GM13977 (cell line): ENCODE results near the gene ABCA2.

Experiments
- DNase-seq: peaks from one replicate; pipeline ENCODE4 v3.0.0; 2012; ENCODE audit warnings: low spot score
- CTCF ChIP-seq: IDR thresholded peaks from 2 replicates; pipeline ENCODE4 v1.5.1; 2012; ENCODE audit warnings: mild to moderate bottlenecking, control low read depth; ENCODE audit not compliant: insufficient read depth; ENCODE audit errors: extremely low read depth, missing control alignments
- in situ Hi-C: fragments of 300-500 bp; cut with MboI; formaldehyde crosslinking; loops from one replicate; pipeline ENCODE4 v1.12.0; 2022; ENCODE audit warnings: low sequenced_read_pairs, low pct_unique_long_range_greater_than_20kb, mixed read lengths, inconsistent platforms; ENCODE audit not compliant: unreplicated experiment

The ABCA2 gene

GRCh38 chr9:137030006-137030405, 2.0 kb upstream of the ABCA2 start:
- no peak for DNase-seq
- no peak for TF ChIP-seq CTCF
- in situ Hi-C loops = loop anchor here (10.0 kb wide), 1 partner anchor 255 kb away; no protein-coding TSS in a partner anchor

GRCh38 chr9:137029058-137029936, 1.3 kb upstream of the ABCA2 start:
- in situ Hi-C loops = no loop called here
- peak; percentile 82 for DNase-seq

GRCh38 chr9:137028263-137029057, 423 bp upstream of the ABCA2 start:
- in situ Hi-C loops = no loop called here
- peak; percentile 67 for TF ChIP-seq CTCF
- peak; percentile 87 for DNase-seq

More at GRCh38 chr9:137029058-137029936, 1.3 kb upstream of the ABCA2 start:
- TF ChIP-seq CTCF = peak; percentile 97

- in situ Hi-C loops = no loop called here
- no peak for TF ChIP-seq CTCF
- no peak for DNase-seq
Measured at GRCh38 chr9:137026828-137027227, 1.2 kb downstream of the ABCA2 start.

- in situ Hi-C loops = no loop called here
- no peak for TF ChIP-seq CTCF
- no peak for DNase-seq
Measured at GRCh38 chr9:137026384-137026783, 1.7 kb downstream of the ABCA2 start.

- TF ChIP-seq CTCF = no peak
- in situ Hi-C loops = no loop called here
- DNase-seq = no peak
Measured at GRCh38 chr9:137025517-137025966, 2.5 kb downstream of the ABCA2 start.
